RWPE2 (cell line): Measurements from ENCODE around the gene GPS2.

ENCODE experiments used
- ATAC-seq: fragments of 200-7000 bp; cut with Tn5 transposase; 3 replicates; pipeline ENCODE4 v1.9.1; 2021; ENCODE audit warnings: low read depth
- DNase-seq: peaks from one replicate; pipeline ENCODE4 v3.0.0-alpha.2; 2020; ENCODE audit warnings: low spot score
- H3K27ac ChIP-seq: fragments of 450-650 bp; 2 replicates; pipeline ENCODE4 v1.5.1; 2017; ENCODE audit warnings: mild to moderate bottlenecking; ENCODE audit not compliant: poor library complexity, severe bottlenecking
- H3K27me3 ChIP-seq: fragments of 250-450 bp; sonication (Bioruptor Pico); 2 replicates; pipeline ENCODE4 v1.5.1; 2021; ENCODE audit warnings: mild to moderate bottlenecking, moderate library complexity; ENCODE audit not compliant: insufficient read depth, poor library complexity, severe bottlenecking
- H3K36me3 ChIP-seq: fragments of 250-450 bp; sonication (Bioruptor Pico); 2 replicates; pipeline ENCODE4 v1.5.1; 2020; ENCODE audit warnings: low read depth, mild to moderate bottlenecking, moderate library complexity
- H3K4me1 ChIP-seq: fragments of 250-450 bp; sonication (Bioruptor Pico); 2 replicates; pipeline ENCODE4 v1.5.1; 2021; ENCODE audit warnings: mild to moderate bottlenecking, moderate library complexity; ENCODE audit not compliant: insufficient read depth, poor library complexity, severe bottlenecking
- H3K4me3 ChIP-seq: fragments of 250-450 bp; sonication (Bioruptor Pico); 2 replicates; pipeline ENCODE4 v1.5.1; 2021; ENCODE audit warnings: mild to moderate bottlenecking, moderate library complexity; ENCODE audit not compliant: severe bottlenecking
- H3K9me3 ChIP-seq: fragments of 250-450 bp; sonication (Bioruptor Pico); 2 replicates; pipeline ENCODE4 v1.5.1; 2021; ENCODE audit warnings: mild to moderate bottlenecking, moderate library complexity; ENCODE audit not compliant: severe bottlenecking
- TF ChIP-seq, protein P1 (sequence below): fragments of 450-650 bp; IDR thresholded peaks from one replicate; pipeline ENCODE4 v1.5.1; 2017; ENCODE audit warnings: mild to moderate bottlenecking, moderate library complexity; ENCODE audit not compliant: poor library complexity, severe bottlenecking

The GPS2 gene

DNA sequence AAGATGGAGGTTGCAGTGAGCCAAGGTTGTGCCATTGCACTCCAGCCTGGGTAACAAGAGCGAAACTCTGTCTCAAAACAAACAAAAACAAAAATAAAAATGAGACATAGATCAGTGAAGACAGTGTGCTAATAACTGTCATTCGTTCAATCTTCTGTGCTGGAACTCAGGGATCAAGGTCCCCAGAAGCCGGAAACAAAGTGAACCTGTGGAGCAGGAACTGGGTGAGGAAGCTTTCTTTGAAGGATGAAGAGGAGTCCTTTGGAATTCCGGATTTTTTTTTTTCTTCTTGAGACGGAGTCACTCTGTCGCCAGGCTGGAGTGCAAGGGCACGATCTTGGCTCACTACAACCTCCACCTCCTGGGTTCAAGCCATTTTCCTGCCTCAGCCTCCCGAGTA lies 35.7 kb downstream of the GPS2 start:
- Histone ChIP-seq H3K4me3 (no peak overlapping the region), H3K27me3 (no peaks in the 10 kb centered on the region), H3K27ac (peak overlapping the region; percentile 41), H3K9me3 (no peaks in the 10 kb centered on the region), H3K36me3 (no peaks in the 10 kb centered on the region), H3K4me1 (peaks cover 7% of the 10 kb centered on the region)
- ATAC-seq (no peak), DNase-seq (no peak)
- TF ChIP-seq, protein P1, sequence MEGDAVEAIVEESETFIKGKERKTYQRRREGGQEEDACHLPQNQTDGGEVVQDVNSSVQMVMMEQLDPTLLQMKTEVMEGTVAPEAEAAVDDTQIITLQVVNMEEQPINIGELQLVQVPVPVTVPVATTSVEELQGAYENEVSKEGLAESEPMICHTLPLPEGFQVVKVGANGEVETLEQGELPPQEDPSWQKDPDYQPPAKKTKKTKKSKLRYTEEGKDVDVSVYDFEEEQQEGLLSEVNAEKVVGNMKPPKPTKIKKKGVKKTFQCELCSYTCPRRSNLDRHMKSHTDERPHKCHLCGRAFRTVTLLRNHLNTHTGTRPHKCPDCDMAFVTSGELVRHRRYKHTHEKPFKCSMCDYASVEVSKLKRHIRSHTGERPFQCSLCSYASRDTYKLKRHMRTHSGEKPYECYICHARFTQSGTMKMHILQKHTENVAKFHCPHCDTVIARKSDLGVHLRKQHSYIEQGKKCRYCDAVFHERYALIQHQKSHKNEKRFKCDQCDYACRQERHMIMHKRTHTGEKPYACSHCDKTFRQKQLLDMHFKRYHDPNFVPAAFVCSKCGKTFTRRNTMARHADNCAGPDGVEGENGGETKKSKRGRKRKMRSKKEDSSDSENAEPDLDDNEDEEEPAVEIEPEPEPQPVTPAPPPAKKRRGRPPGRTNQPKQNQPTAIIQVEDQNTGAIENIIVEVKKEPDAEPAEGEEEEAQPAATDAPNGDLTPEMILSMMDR = no peak

DNA sequence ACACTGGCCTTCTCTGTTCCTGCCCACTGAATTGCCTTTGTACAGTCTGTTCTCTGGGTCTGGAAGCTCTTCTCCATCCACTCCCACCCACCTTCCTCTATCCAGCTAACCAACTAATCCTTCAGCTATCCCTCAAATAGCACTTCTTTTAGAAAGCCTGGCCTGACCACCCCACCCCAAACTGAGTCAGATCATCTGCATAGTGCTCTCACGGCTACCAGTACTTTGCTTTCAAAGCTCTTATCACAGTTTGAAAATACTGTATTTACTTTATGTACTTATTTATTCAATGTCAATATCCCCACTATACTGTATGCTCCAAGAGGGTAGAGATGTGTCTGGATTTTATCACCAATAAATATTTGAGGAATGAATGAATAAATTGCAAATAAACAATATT lies 48.4 kb downstream of the GPS2 start:
- DNase-seq = no peak
- Histone ChIP-seq H3K4me1 (peaks cover 8% of the 10 kb centered on the region), H3K9me3 (no peaks in the 10 kb centered on the region), H3K27ac (no peak overlapping the region), H3K36me3 (no peaks in the 10 kb centered on the region), H3K27me3 (no peaks in the 10 kb centered on the region), H3K4me3 (no peak overlapping the region)
- no peak for ATAC-seq
- TF ChIP-seq, protein P1 = no peak

DNA sequence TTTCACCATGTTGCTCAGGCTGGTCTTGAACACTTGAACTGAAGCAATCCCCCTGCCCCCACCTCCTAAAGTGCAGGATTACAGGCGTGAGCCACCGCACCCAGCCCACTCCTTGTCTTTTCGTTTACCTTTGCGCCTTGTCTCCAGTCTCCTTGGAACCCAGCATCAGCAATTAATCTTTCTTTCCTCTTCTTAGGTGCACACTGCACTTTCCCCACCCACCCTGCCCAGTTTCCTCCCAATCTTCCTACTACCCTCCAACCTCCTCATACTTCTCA lies 51.4 kb downstream of the GPS2 start:
- H3K4me3 ChIP-seq = peak overlapping the region; percentile 71
- TF ChIP-seq, protein P1 = no peak
- H3K27ac ChIP-seq = peak overlapping the region; percentile 86
- peaks cover 26% of the 10 kb centered on the region for H3K36me3 ChIP-seq
- H3K4me1 ChIP-seq = peaks cover 23% of the 10 kb centered on the region
- no peaks in the 10 kb centered on the region for H3K27me3 ChIP-seq
- H3K9me3 ChIP-seq = no peaks in the 10 kb centered on the region
- ATAC-seq (no peak), DNase-seq (no peak)

DNA sequence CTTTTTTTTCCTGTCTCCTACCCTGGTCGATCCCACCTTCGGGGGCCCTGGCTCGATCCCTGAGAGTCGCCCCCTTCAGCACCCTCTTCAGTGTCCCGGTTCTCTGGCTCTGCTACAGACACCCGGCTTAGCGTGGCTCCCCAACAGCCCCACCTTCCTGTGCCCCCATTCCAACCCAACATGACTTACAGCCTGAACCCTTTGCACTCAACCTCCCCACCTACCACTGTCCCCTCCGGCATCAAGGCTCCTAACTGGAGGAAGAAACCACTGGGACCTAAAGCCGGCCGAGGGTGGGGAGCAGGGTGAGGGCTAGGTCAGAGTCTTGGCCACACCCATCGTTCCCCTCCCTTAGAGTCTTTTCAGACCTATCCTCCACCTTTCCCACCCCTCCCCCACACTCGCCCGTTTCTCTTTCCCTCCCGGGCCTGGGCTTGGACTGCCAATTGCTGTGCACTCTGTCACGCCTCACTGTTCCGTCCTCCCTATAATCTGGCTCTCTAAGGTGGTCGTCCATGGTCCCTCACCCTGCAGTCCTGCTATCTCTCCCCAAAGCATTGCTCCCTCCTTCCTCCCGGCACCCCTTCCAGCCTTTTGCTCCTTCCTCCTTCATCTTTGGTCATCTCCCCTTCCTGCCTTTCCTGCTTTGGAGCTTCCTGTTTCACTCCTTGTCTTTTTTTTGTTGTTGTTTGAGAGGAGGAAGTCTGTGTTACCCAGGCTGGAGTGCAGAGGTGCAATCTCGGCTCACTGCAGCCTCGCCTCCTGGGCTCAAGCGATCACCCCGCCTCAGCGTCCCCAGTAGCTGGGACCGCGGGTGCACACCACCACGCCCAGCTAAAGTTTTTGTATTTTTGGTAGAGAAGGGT lies 52.0 kb downstream of the GPS2 start:
- TF ChIP-seq, protein P1 = no peak
- ATAC-seq = peak; percentile 44
- Histone ChIP-seq H3K27me3 (no peaks in the 10 kb centered on the region), H3K4me3 (peak overlapping the region; percentile 71), H3K4me1 (peaks cover 23% of the 10 kb centered on the region), H3K27ac (peak overlapping the region; percentile 86), H3K9me3 (no peaks in the 10 kb centered on the region), H3K36me3 (peaks cover 32% of the 10 kb centered on the region)
- no peak for DNase-seq
